ENCODE measurements around the gene ACAD10.
"Not testable (repeated sequence)": the region's sequence is repeated elsewhere in the genome, so short reads cannot be mapped to it uniquely, and the experiment has no call there.

Gene ACAD10

GRCh38 chr12:111754671-111755070 lies 68.8 kb downstream of the ACAD10 start:
- DNase-seq, result no peak

GRCh38 chr12:111756196-111756595 lies 70.3 kb downstream of the ACAD10 start:
- no peak for DNase-seq

- DNase-seq, result no peak
Measured at GRCh38 chr12:111756681-111757080, 70.8 kb downstream of the ACAD10 start.

- DNase-seq, result no peak
Measured at GRCh38 chr12:111757361-111758119, 71.7 kb downstream of the ACAD10 start.

GRCh38 chr12:111758120-111758561 lies 72.3 kb downstream of the ACAD10 start:
- peak; percentile 54 for DNase-seq

GRCh38 chr12:111759271-111759670 lies 73.4 kb downstream of the ACAD10 start:
- DNase-seq, result no peak

- DNase-seq, result no peak
Measured at GRCh38 chr12:111759991-111760390, 74.1 kb downstream of the ACAD10 start.

- DNase-seq, result no peak
Measured at GRCh38 chr12:111761099-111761498, 75.2 kb downstream of the ACAD10 start.

GRCh38 chr12:111761706-111762105 lies 75.9 kb downstream of the ACAD10 start:
- no peak for DNase-seq

- not testable (repeated sequence) for DNase-seq
Measured at GRCh38 chr12:111763552-111763951, 77.7 kb downstream of the ACAD10 start.

GRCh38 chr12:111764120-111764821 lies 78.4 kb downstream of the ACAD10 start:
- no peak for DNase-seq

- peak; percentile 58 for DNase-seq
Measured at GRCh38 chr12:111766608-111767361, 80.9 kb downstream of the ACAD10 start, which contains the start of gene ALDH2. Gene ALDH2, plus strand, starts transcription at chr12:111766933. Its CDS starts 50 bp downstream, at chr12:111766983.

- DNase-seq, result peak; percentile 8
Measured at GRCh38 chr12:111767362-111768158, 81.7 kb downstream of the ACAD10 start.

- peak; percentile 20 for DNase-seq
Measured at GRCh38 chr12:111768159-111768895, 82.5 kb downstream of the ACAD10 start.

- no peak for DNase-seq
Measured at GRCh38 chr12:111769599-111769998, 83.7 kb downstream of the ACAD10 start.

GRCh38 chr12:111773801-111774551 lies 88.1 kb downstream of the ACAD10 start:
- no peak for DNase-seq

GRCh38 chr12:111775205-111776193 lies 89.6 kb downstream of the ACAD10 start:
- no peak for DNase-seq

- no peak for DNase-seq
Measured at GRCh38 chr12:111776836-111777344, 91.0 kb downstream of the ACAD10 start.

GRCh38 chr12:111777345-111778045 lies 91.6 kb downstream of the ACAD10 start:
- DNase-seq, result no peak
